ENCODE data around the gene VAT1L. TPM values are rescaled to one million over a fixed set of nuclear protein-coding genes. Genes with fewer than 3 reads are reported as not detected.

The VAT1L gene
- total and polyA plus RNA-seq, 2 experiments from 2014 or later: 3.1 to 5.9 TPM

- DNase-seq (ENCODE audit: low spot score): no peak
- Histone ChIP-seq H3K9me2 (replicated peaks; ENCODE audit: insufficient read depth) (no peaks in the 10 kb centered on the region), H3K9me3 (ENCODE audit: low read depth) (no peaks in the 10 kb centered on the region), H3K4me1 (ENCODE audit: insufficient read depth) (no peaks in the 10 kb centered on the region), H3K4me3 (no peak overlapping the region), H3K36me3 (replicated peaks; ENCODE audit: insufficient read depth, low read depth) (no peaks in the 10 kb centered on the region), H3K27me3 (no peaks in the 10 kb centered on the region), H4K20me1 (ENCODE audit: insufficient read depth, poor library complexity, severe bottlenecking) (no peaks in the 10 kb centered on the region), H3K79me2 (no peaks in the 10 kb centered on the region), H3K27ac (no peak overlapping the region), H3K4me2 (no peak overlapping the region), H2AFZ (no peak overlapping the region)
- 68% methylated on average over 2 of the region's 2 CpGs for WGBS (ENCODE audit: low lambda C conversion rate, missing lambda C conversion rate)
- no peak for TF ChIP-seq EZH2phosphoT487 (IDR thresholded peaks at IDR 0.05; ENCODE audit: low read depth, severe bottlenecking, unreplicated experiment)
- no peak for TF ChIP-seq CTCF (IDR thresholded peaks at IDR 0.05; ENCODE audit: poor library complexity)
- TF ChIP-seq EZH2 (IDR thresholded peaks at IDR 0.05; ENCODE audit: borderline replicate concordance): no peak
Measured at GRCh38 chr16:77881355-77882030, 93.1 kb downstream of the VAT1L start.

GRCh38 chr16:77882358-77882757 lies 94.0 kb downstream of the VAT1L start:
- WGBS (ENCODE audit: low lambda C conversion rate, missing lambda C conversion rate): 46% methylated on average over 1 of the region's 1 CpG
- Histone ChIP-seq H3K9me3 (ENCODE audit: low read depth) (no peaks in the 10 kb centered on the region), H3K4me1 (ENCODE audit: insufficient read depth) (no peaks in the 10 kb centered on the region), H2AFZ (no peak overlapping the region), H4K20me1 (ENCODE audit: insufficient read depth, poor library complexity, severe bottlenecking) (no peaks in the 10 kb centered on the region), H3K27ac (no peak overlapping the region), H3K79me2 (no peaks in the 10 kb centered on the region), H3K4me3 (no peak overlapping the region), H3K36me3 (replicated peaks; ENCODE audit: insufficient read depth, low read depth) (no peaks in the 10 kb centered on the region), H3K4me2 (no peak overlapping the region), H3K9me2 (replicated peaks; ENCODE audit: insufficient read depth) (no peaks in the 10 kb centered on the region), H3K27me3 (no peaks in the 10 kb centered on the region)
- no peak for TF ChIP-seq EZH2phosphoT487 (IDR thresholded peaks at IDR 0.05; ENCODE audit: low read depth, severe bottlenecking, unreplicated experiment)
- TF ChIP-seq CTCF (IDR thresholded peaks at IDR 0.05; ENCODE audit: poor library complexity): no peak
- no peak for TF ChIP-seq EZH2 (IDR thresholded peaks at IDR 0.05; ENCODE audit: borderline replicate concordance)
- DNase-seq (ENCODE audit: low spot score): no peak

GRCh38 chr16:77885571-77886295 lies 97.4 kb downstream of the VAT1L start:
- TF ChIP-seq EZH2phosphoT487 (IDR thresholded peaks at IDR 0.05; ENCODE audit: low read depth, severe bottlenecking, unreplicated experiment): no peak
- no peak for TF ChIP-seq EZH2 (IDR thresholded peaks at IDR 0.05; ENCODE audit: borderline replicate concordance)
- TF ChIP-seq CTCF (IDR thresholded peaks at IDR 0.05; ENCODE audit: poor library complexity): no peak
- Histone ChIP-seq H3K36me3 (replicated peaks; ENCODE audit: insufficient read depth, low read depth) (no peaks in the 10 kb centered on the region), H3K27ac (no peak overlapping the region), H3K4me1 (ENCODE audit: insufficient read depth) (no peaks in the 10 kb centered on the region), H4K20me1 (ENCODE audit: insufficient read depth, poor library complexity, severe bottlenecking) (no peaks in the 10 kb centered on the region), H3K9me2 (replicated peaks; ENCODE audit: insufficient read depth) (no peaks in the 10 kb centered on the region), H3K27me3 (no peaks in the 10 kb centered on the region), H2AFZ (no peak overlapping the region), H3K4me3 (no peak overlapping the region), H3K4me2 (no peak overlapping the region), H3K9me3 (ENCODE audit: low read depth) (no peaks in the 10 kb centered on the region), H3K79me2 (no peaks in the 10 kb centered on the region)
- WGBS (ENCODE audit: low lambda C conversion rate, missing lambda C conversion rate): 87% methylated on average over 6 of the region's 6 CpGs
- no peak for DNase-seq (ENCODE audit: low spot score)
